Measurements from ENCODE around the gene WDR18. TPM values are rescaled to one million over a fixed set of nuclear protein-coding genes. Genes with fewer than 3 reads are reported as not detected.

WDR18 gene
- total RNA-seq, 1 experiment from 2014 or later: 124 TPM

DNA sequence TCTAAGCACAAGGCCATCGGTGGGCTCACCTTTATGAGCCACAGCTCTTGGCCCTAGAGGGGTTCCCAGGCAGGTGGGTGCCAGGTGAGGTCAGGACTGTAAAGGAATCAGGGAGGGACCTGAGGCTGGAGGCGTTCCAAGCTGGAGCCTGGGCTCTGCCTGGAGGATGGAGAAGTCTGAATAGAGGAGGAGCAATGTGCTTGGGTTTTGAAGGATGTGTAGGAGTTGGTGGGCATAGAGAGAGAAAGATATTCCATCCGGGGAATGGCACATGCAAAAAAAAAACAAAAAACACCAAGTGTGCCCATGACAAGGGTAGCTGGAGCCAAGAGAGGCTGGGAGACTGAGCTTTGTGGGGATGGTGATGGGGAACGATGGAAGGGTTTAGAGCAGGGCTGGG lies 18.5 kb downstream of the WDR18 start:
- no peaks in the 10 kb centered on the region for H3K27me3 ChIP-seq (ENCODE audit: insufficient read depth, low read length)
- H3K9ac ChIP-seq (ENCODE audit: low read length): no peak overlapping the region
- no peaks in the 10 kb centered on the region for H4K20me1 ChIP-seq (ENCODE audit: insufficient read depth)
- no peak overlapping the region for H3K27ac ChIP-seq (ENCODE audit: low read depth, low read length)
- ATAC-seq (no peak), DNase-seq (ENCODE audit: low read depth, low spot score) (no peak)
- H3K9me3 ChIP-seq (ENCODE audit: control insufficient read depth in 1 of 2, insufficient read depth in 1 of 2, low read depth in 1 of 2, low read length in 2 of 2): no peaks in the 10 kb centered on the region
- no peaks in the 10 kb centered on the region for H3K79me2 ChIP-seq (ENCODE audit: insufficient read depth, low read length)
- peaks cover 3 to 10% of the 10 kb centered on the region in 2 experiments; a peak in 2 of 4 replicates for H3K4me1 ChIP-seq (ENCODE audit: control insufficient read depth in 1 of 2, insufficient read depth in 2 of 2, low read length in 2 of 2)
- H2AFZ ChIP-seq (ENCODE audit: low read depth, low read length, poor library complexity, severe bottlenecking): no peak overlapping the region
- no peaks in the 10 kb centered on the region for H3K9me2 ChIP-seq (ENCODE audit: insufficient read depth)
- ChIA-PET POLR2A (no interaction called here), CTCF (interaction anchor here (0.7 kb wide), 1 partner anchor 190 kb away, joined by 3 read pairs; no protein-coding TSS in a partner anchor), RAD21 (ENCODE audit: low non-redundant PET in 1 of 2, low total read pairs in 2 of 2, uncharacterized antibody in 2 of 2, unreplicated experiment in 2 of 2) (no interaction called here)
- no peak overlapping the region for H3K4me2 ChIP-seq (ENCODE audit: low read length)
- intact Hi-C loops (cut with micrococcal nuclease): no loop called here
- no peak for TF ChIP-seq ZFX (IDR thresholded peaks at IDR 0.05)
- no peak for TF ChIP-seq ZBTB33 (IDR thresholded peaks at IDR 0.05; ENCODE audit: extremely low read depth, insufficient replicate concordance, low read length)
- TF ChIP-seq SIN3A (IDR thresholded peaks at IDR 0.05; ENCODE audit: low read depth): no peak
- TF ChIP-seq EGR1 (IDR thresholded peaks at IDR 0.05; ENCODE audit: low read depth): no peak
- TF ChIP-seq CBX3 (IDR thresholded peaks at IDR 0.05; ENCODE audit: low read depth): no peak
- no peak for TF ChIP-seq EZH2phosphoT487 (IDR thresholded peaks at IDR 0.05; ENCODE audit: borderline replicate concordance)
- TF ChIP-seq CEBPB (IDR thresholded peaks at IDR 0.05; ENCODE audit: low read depth): no peak
- no peak for TF ChIP-seq POLR2AphosphoS5 (IDR thresholded peaks at IDR 0.05; ENCODE audit: low read depth, low read length)
- TF ChIP-seq EZH2 (IDR thresholded peaks at IDR 0.05): no peak
- TF ChIP-seq, protein P1, sequence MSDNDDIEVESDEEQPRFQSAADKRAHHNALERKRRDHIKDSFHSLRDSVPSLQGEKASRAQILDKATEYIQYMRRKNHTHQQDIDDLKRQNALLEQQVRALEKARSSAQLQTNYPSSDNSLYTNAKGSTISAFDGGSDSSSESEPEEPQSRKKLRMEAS (IDR thresholded peaks at IDR 0.05): no peak
- TF ChIP-seq JUND (IDR thresholded peaks at IDR 0.05): no peak
- no peak for TF ChIP-seq CTCF (IDR thresholded peaks at IDR 0.05 in 2 of 3, conservative IDR thresholded peaks at IDR 0.05 in 1 of 3; ENCODE audit: borderline replicate concordance in 1 of 3, insufficient read depth in 1 of 3, low read depth in 2 of 3, low read length in 2 of 3)
- TF ChIP-seq SRF (IDR thresholded peaks at IDR 0.05; ENCODE audit: low read depth): no peak
- TF ChIP-seq POLR2A (IDR thresholded peaks at IDR 0.05; ENCODE audit: borderline replicate concordance, extremely low read depth, insufficient read depth, insufficient read length): no peak
- no TSS peak for BruUV-seq (replicated peaks)
- no peak overlapping the region for H3K4me3 ChIP-seq (replicated peaks in 1 of 2; ENCODE audit: low read depth in 1 of 2, low read length in 2 of 2)
- no peaks in the 10 kb centered on the region for H3K36me3 ChIP-seq (ENCODE audit: control insufficient read depth in 1 of 2, insufficient read depth in 2 of 2, low read length in 2 of 2)

Data from HCT116 (cell line).